ENCODE data around the gene SNORC.

DNA sequence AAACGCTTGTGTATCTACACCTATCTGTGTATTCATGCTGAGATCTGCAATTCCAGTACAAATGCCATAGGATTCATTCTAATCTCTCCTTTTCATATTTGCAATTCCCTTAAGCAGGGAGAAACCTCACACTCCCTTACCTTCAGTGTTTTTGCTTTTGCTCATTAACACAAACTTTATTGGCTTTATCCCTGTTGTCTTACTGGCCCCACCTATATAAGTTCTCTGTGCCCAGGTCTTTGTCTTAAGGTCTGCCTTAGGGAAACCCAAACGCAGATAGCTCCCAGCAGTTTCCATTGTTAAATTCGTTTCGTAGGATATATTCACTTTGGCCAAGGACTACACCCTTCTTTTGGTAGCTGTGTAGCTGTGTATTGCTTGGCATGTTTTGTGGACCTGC lies 4.0 kb upstream of the SNORC start:
- TF ChIP-seq, protein P1, sequence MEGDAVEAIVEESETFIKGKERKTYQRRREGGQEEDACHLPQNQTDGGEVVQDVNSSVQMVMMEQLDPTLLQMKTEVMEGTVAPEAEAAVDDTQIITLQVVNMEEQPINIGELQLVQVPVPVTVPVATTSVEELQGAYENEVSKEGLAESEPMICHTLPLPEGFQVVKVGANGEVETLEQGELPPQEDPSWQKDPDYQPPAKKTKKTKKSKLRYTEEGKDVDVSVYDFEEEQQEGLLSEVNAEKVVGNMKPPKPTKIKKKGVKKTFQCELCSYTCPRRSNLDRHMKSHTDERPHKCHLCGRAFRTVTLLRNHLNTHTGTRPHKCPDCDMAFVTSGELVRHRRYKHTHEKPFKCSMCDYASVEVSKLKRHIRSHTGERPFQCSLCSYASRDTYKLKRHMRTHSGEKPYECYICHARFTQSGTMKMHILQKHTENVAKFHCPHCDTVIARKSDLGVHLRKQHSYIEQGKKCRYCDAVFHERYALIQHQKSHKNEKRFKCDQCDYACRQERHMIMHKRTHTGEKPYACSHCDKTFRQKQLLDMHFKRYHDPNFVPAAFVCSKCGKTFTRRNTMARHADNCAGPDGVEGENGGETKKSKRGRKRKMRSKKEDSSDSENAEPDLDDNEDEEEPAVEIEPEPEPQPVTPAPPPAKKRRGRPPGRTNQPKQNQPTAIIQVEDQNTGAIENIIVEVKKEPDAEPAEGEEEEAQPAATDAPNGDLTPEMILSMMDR (IDR thresholded peaks at IDR 0.05): no peak
- no peak for TF ChIP-seq POLR2A (IDR thresholded peaks at IDR 0.05)

Data from right lobe of liver (tissue), 4 donors.